GM23338 (cell line): Measurements from ENCODE around the gene TRIO. TPM values are rescaled to one million over a fixed set of nuclear protein-coding genes. Genes with fewer than 3 reads are reported as not detected.

Experiments
- ATAC-seq: fragments of 200-7000 bp; cut with Tn5 transposase; 3 replicates; pipeline ENCODE4 v1.9.1; 2020
- DNase-seq: peaks from one replicate; pipeline ENCODE4 v3.0.0-alpha.2; 2015; ENCODE audit warnings: low spot score
- H2AFZ ChIP-seq: fragments of 200-600 bp; sonication (generic); 2 replicates; pipeline ENCODE4 v1.8.0; 2016; ENCODE audit warnings: antibody characterized with exemption, mild to moderate bottlenecking, moderate library complexity
- H3F3A ChIP-seq: fragments of 200-600 bp; sonication (generic); replicated peaks from 2 replicates; pipeline ENCODE4 v1.8.0; 2017; ENCODE audit warnings: antibody characterized with exemption, mixed run types, low read depth
- H3K27ac ChIP-seq: fragments of 200-600 bp; sonication (generic); 2 replicates; pipeline ENCODE4 v1.6.1; 2016; ENCODE audit warnings: low read depth
- H3K27me3 ChIP-seq: fragments of 200-600 bp; sonication (generic); 2 replicates; pipeline ENCODE4 v1.8.0; 2016; ENCODE audit warnings: mild to moderate bottlenecking, mixed run types, moderate library complexity; ENCODE audit not compliant: insufficient read depth
- H3K36me3 ChIP-seq: fragments of 200-600 bp; sonication (generic); 2 replicates; pipeline ENCODE4 v1.8.0; 2016; ENCODE audit warnings: mild to moderate bottlenecking; ENCODE audit not compliant: insufficient read depth
- H3K4me1 ChIP-seq: fragments of 200-600 bp; sonication (generic); 2 replicates; pipeline ENCODE4 v1.8.0; 2016; ENCODE audit warnings: mild to moderate bottlenecking, moderate library complexity; ENCODE audit not compliant: insufficient read depth
- H3K4me2 ChIP-seq: fragments of 200-600 bp; sonication (generic); 2 replicates; pipeline ENCODE4 v1.7.1; 2017; ENCODE audit warnings: mixed run types
- H3K4me3 ChIP-seq: fragments of 200-600 bp; sonication (generic); 2 replicates; pipeline ENCODE4 v1.6.1; 2016; ENCODE audit warnings: mixed run types
- H3K79me2 ChIP-seq: fragments of 200-600 bp; sonication (generic); replicated peaks from 2 replicates; pipeline ENCODE4 v1.8.0; 2017; ENCODE audit warnings: mild to moderate bottlenecking; ENCODE audit not compliant: insufficient read depth
- H3K9me2 ChIP-seq: fragments of 200-600 bp; sonication (generic); 2 replicates; pipeline ENCODE4 v1.8.0; 2017; ENCODE audit not compliant: insufficient read depth
- H4K20me1 ChIP-seq: fragments of 200-600 bp; sonication (generic); replicated peaks from 2 replicates; pipeline ENCODE4 v1.8.0; 2017; ENCODE audit warnings: mild to moderate bottlenecking; ENCODE audit not compliant: insufficient read depth
- H3K27ac Mint-ChIP-seq: 2 replicates; pipeline ENCODE4 v1.8.0; 2020; ENCODE audit warnings: inconsistent platforms, mild to moderate bottlenecking, moderate library complexity, mixed read lengths
- H3K27me3 Mint-ChIP-seq: 3 replicates; pipeline ENCODE4 v1.8.0; 2022; ENCODE audit warnings: low read depth, mild to moderate bottlenecking, moderate library complexity, mixed read lengths, inconsistent platforms; ENCODE audit not compliant: insufficient read depth, poor library complexity
- H3K36me3 Mint-ChIP-seq: 3 replicates; pipeline ENCODE4 v1.8.0; 2021; ENCODE audit warnings: low read depth, mild to moderate bottlenecking, inconsistent platforms, moderate library complexity, mixed read lengths
- H3K4me1 Mint-ChIP-seq: 3 replicates; pipeline ENCODE4 v1.8.0; 2020; ENCODE audit warnings: mild to moderate bottlenecking, inconsistent platforms, mixed read lengths
- H3K4me3 Mint-ChIP-seq: 3 replicates; pipeline ENCODE4 v1.8.0; 2021; ENCODE audit warnings: moderate library complexity, mild to moderate bottlenecking, inconsistent platforms, mixed read lengths
- H3K9me3 Mint-ChIP-seq: 3 replicates; pipeline ENCODE4 v1.8.0; 2020; ENCODE audit warnings: moderate library complexity, mild to moderate bottlenecking, inconsistent platforms, mixed read lengths
- CTCF ChIP-seq, 2 experiments: fragments of 200-600 bp in 1 of 2; sonication (generic) in 1 of 2; conservative IDR thresholded peaks; 2 replicates each; pipeline versions ENCODE4 v1.5.1 to v1.6.1; 2016 to 2017; ENCODE audit warnings: antibody characterized with exemption in 2 of 2, low read depth in 2 of 2, mild to moderate bottlenecking in 2 of 2, moderate library complexity in 1 of 2
- ETS1 ChIP-seq: IDR thresholded peaks from 2 replicates; pipeline ENCODE4 v1.6.1; 2016; ENCODE audit warnings: antibody characterized with exemption
- EZH2 ChIP-seq: fragments of 200-600 bp; sonication (generic); IDR thresholded peaks from one replicate; pipeline ENCODE4 v1.8.0; 2017; ENCODE audit warnings: antibody characterized with exemption, mild to moderate bottlenecking, low read depth; ENCODE audit not compliant: unreplicated experiment
- EZH2phosphoT487 ChIP-seq: fragments of 200-600 bp; sonication (generic); IDR thresholded peaks from one replicate; pipeline ENCODE4 v1.8.1; 2018; ENCODE audit warnings: antibody characterized with exemption; ENCODE audit not compliant: unreplicated experiment
- JUNB ChIP-seq: IDR thresholded peaks from one replicate; pipeline ENCODE4 v1.6.1; 2016; ENCODE audit warnings: antibody characterized with exemption; ENCODE audit not compliant: unreplicated experiment
- NANOG ChIP-seq: IDR thresholded peaks from 2 replicates; pipeline ENCODE4 v1.6.1; 2016; ENCODE audit warnings: antibody characterized with exemption, borderline replicate concordance
- STAT1 ChIP-seq: IDR thresholded peaks from one replicate; pipeline ENCODE4 v1.6.1; 2016; ENCODE audit warnings: antibody characterized with exemption; ENCODE audit not compliant: unreplicated experiment
- ZNF114 ChIP-seq: fragments of 250-450 bp; sonication (Bioruptor Pico); IDR thresholded peaks from 2 replicates; pipeline ENCODE4 v1.5.0; 2020; ENCODE audit warnings: mild to moderate bottlenecking, moderate library complexity
- polyA plus RNA-seq: library from polyadenylated mRNA; unstranded; fragments of >200 nt; fragmentation: Nextera tagmentation; extraction: Ambion mirVana; gene quantifications from 2 replicates; pipeline ENCODE4 v1.2.1, GENCODE V29; 2016
- total RNA-seq: library from RNA; depleted of rRNA; stranded (reverse); fragments of >200 nt; shearing (Covaris generic); gene quantifications from 2 replicates; pipeline ENCODE4 v1.2.3, GENCODE V29; 2014

Gene TRIO
- total and polyA plus RNA-seq, 2 experiments from 2014 or later: 13.8 to 113 TPM

- peak; percentile 45; the same call in 2 of the 3 replicates for ATAC-seq
- no peak for DNase-seq
- no peaks in the 10 kb centered on the region; the same call in 1 of the 2 replicates for H4K20me1 ChIP-seq
- no peaks in the 10 kb centered on the region for H3K9me2 ChIP-seq
- no peaks in the 10 kb centered on the region for H3K27me3 ChIP-seq
- peaks cover 19% of the 10 kb centered on the region for H3K36me3 Mint-ChIP-seq
- TF ChIP-seq ETS1: no peak
- H3K4me3 Mint-ChIP-seq: no peak overlapping the region
- H3K36me3 ChIP-seq: 0 out of 2 replicates have a peak, but pooled peaks cover 7% of the 10 kb centered on the region
- H3K4me1 Mint-ChIP-seq: peaks cover 8% of the 10 kb centered on the region
- peaks cover 8% of the 10 kb centered on the region for H3K27me3 Mint-ChIP-seq
- no peak overlapping the region for H3K27ac Mint-ChIP-seq
- H3K4me2 ChIP-seq: no peak overlapping the region
- H2AFZ ChIP-seq: no peak overlapping the region
- no peak overlapping the region for H3K4me3 ChIP-seq
- peaks cover 27% of the 10 kb centered on the region; the same call in 1 of the 2 replicates for H3K79me2 ChIP-seq
- H3F3A ChIP-seq: no peaks in the 10 kb centered on the region
- H3K27ac ChIP-seq: no peak overlapping the region
- peaks cover 8% of the 10 kb centered on the region; the same call in 1 of the 2 replicates for H3K4me1 ChIP-seq
- H3K9me3 Mint-ChIP-seq: no peaks in the 10 kb centered on the region
Measured at GRCh38 chr5:14297697-14298096, 154.6 kb downstream of the TRIO start.

- no peak for TF ChIP-seq EZH2phosphoT487
- no peak for TF ChIP-seq NANOG
- no peak for TF ChIP-seq EZH2
- TF ChIP-seq JUNB: no peak
- TF ChIP-seq STAT1: no peak
- Histone ChIP-seq H3K4me1 (peaks cover 8% of the 10 kb centered on the region; the same call in 1 of the 2 replicates), H3K27me3 (no peaks in the 10 kb centered on the region), H4K20me1 (no peaks in the 10 kb centered on the region; the same call in 1 of the 2 replicates), H2AFZ (no peak overlapping the region), H3K27ac (no peak overlapping the region), H3K4me3 (no peak overlapping the region), H3F3A (no peaks in the 10 kb centered on the region), H3K36me3 (0 out of 2 replicates have a peak, but pooled peaks cover 7% of the 10 kb centered on the region), H3K9me2 (no peaks in the 10 kb centered on the region), H3K79me2 (peaks cover 27% of the 10 kb centered on the region; the same call in 1 of the 2 replicates), H3K4me2 (no peak overlapping the region)
- no peak for ATAC-seq
- Mint-ChIP-seq H3K36me3 (peaks cover 14% of the 10 kb centered on the region), H3K9me3 (no peaks in the 10 kb centered on the region), H3K27me3 (peaks cover 8% of the 10 kb centered on the region), H3K4me3 (no peak overlapping the region), H3K4me1 (peaks cover 8% of the 10 kb centered on the region), H3K27ac (no peak overlapping the region)
- no peak for DNase-seq
Measured at GRCh38 chr5:14298126-14298847, 155.1 kb downstream of the TRIO start.

- ATAC-seq: no peak
- Histone ChIP-seq H3K4me3 (no peak overlapping the region), H3K27me3 (no peaks in the 10 kb centered on the region), H3K4me2 (no peak overlapping the region), H4K20me1 (no peaks in the 10 kb centered on the region; the same call in 1 of the 2 replicates), H2AFZ (no peak overlapping the region), H3F3A (no peaks in the 10 kb centered on the region), H3K36me3 (peaks cover 7% of the 10 kb centered on the region; the same call in 1 of the 2 replicates), H3K79me2 (peaks cover 27% of the 10 kb centered on the region; the same call in 1 of the 2 replicates), H3K4me1 (peaks cover 8% of the 10 kb centered on the region; the same call in 1 of the 2 replicates), H3K9me2 (no peaks in the 10 kb centered on the region), H3K27ac (no peak overlapping the region)
- peaks cover 10% of the 10 kb centered on the region for H3K27me3 Mint-ChIP-seq
- no peak for DNase-seq
- H3K27ac Mint-ChIP-seq: no peak overlapping the region
- H3K4me1 Mint-ChIP-seq: peaks cover 8% of the 10 kb centered on the region
- no peaks in the 10 kb centered on the region for H3K9me3 Mint-ChIP-seq
- H3K36me3 Mint-ChIP-seq: peaks cover 10% of the 10 kb centered on the region
- TF ChIP-seq NANOG: no peak
- no peak for TF ChIP-seq ZNF114 (CRISPR knock-in tag)
- TF ChIP-seq EZH2: no peak
- TF ChIP-seq CTCF (conservative IDR thresholded peaks at IDR 0.05; ENCODE audit: low read depth in 2 of 2): no peak
- H3K4me3 Mint-ChIP-seq: no peak overlapping the region
Measured at GRCh38 chr5:14299666-14300065, 156.5 kb downstream of the TRIO start.
